ENCODE measurements around the gene ITIH5. TPM values are rescaled to one million over a fixed set of nuclear protein-coding genes. Genes with fewer than 3 reads are reported as not detected.

The ITIH5 gene
- total and polyA plus RNA-seq, 2 of the 8 experiments (the other 6 are each of a cell fraction or from before 2014, with no cell fraction given), result 5.8 to 7.6 TPM

DNA sequence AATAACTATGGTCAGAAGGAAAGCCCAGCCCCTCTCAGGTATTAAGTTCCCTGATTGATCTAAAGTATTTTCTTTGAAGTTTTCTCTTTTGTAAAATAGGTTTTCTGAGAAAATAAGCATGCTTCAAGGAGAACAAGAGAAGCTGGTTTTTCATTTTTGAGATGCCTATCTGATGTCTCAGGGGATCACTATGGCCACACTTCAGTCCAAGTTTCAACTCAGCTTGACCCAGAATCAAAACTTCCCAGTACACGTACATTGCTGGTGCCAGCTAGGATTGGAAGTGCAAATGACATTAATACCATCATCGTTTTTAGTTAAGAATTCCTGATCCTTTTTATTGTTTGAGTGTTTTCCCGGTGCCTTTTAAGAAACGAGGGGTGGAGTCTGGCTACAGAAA is 7.2 kb downstream of the ITIH5 start:
- H2BK5ac ChIP-seq (ENCODE audit: low read depth, low read length), result no peak overlapping the region
- no peaks in the 10 kb centered on the region for H4K20me1 ChIP-seq (replicated peaks in 1 of 2; ENCODE audit: control insufficient read depth in 1 of 2, insufficient read depth in 2 of 2, low read length in 2 of 2)
- no peak overlapping the region for H3K4me2 ChIP-seq (ENCODE audit: insufficient read depth in 1 of 2, low read depth in 2 of 2, low read length in 2 of 2)
- H2BK12ac ChIP-seq (ENCODE audit: low read depth, low read length), result no peak overlapping the region
- no peak overlapping the region for H3K56ac ChIP-seq (replicated peaks; ENCODE audit: insufficient read length, low read depth, low read length)
- CTCF ChIA-PET (ENCODE audit: partially characterized antibody), result interaction anchor here (1.1 to 1.5 kb wide), 3 partner anchors 28 to 129 kb away, joined by 3 to 6 read pairs (median 3); no protein-coding TSS in a partner anchor
- H3K79me1 ChIP-seq (ENCODE audit: low read depth, low read length), result no peaks in the 10 kb centered on the region
- 83% methylated on average over 4 of the region's 4 CpGs; no CpG with 5 or more reads in 1 of the 2 experiments for WGBS, 2 experiments (ENCODE audit: extremely low coverage in 1 of 2, insufficient coverage in 1 of 2, insufficient read length in 1 of 2, insufficient replicate concordance in 2 of 2, low coverage in 1 of 2, low lambda C conversion rate in 2 of 2, missing lambda C conversion rate in 1 of 2)
- no peaks in the 10 kb centered on the region for H3K79me2 ChIP-seq (ENCODE audit: control insufficient read depth in 1 of 2, insufficient read depth in 2 of 2, low read length in 2 of 2)
- H3K4me3 ChIP-seq (ENCODE audit: extremely low read depth in 1 of 4, insufficient read depth in 2 of 4, low read depth in 3 of 4, low read length in 4 of 4), result no peak overlapping the region
- H3K4ac ChIP-seq (replicated peaks; ENCODE audit: insufficient read length, low read depth, low read length), result no peak overlapping the region
- FAIRE-seq, result no peak
- no peak overlapping the region for H3K27ac ChIP-seq (ENCODE audit: low read depth, low read length)
- no peak overlapping the region for H2AK5ac ChIP-seq (ENCODE audit: low read depth, low read length)
- H4K5ac ChIP-seq (ENCODE audit: insufficient read length, low read depth, low read length), result no peak overlapping the region
- H3K4me1 ChIP-seq (replicated peaks in 1 of 4; ENCODE audit: control insufficient read depth in 3 of 4, insufficient read depth in 4 of 4, low read length in 3 of 4), result no peaks in the 10 kb centered on the region
- no peak overlapping the region for H2BK20ac ChIP-seq (ENCODE audit: low read length)
- POLR2A ChIA-PET (ENCODE audit: partially characterized antibody), result interaction anchor here (0.5 kb wide), 1 partner anchor 32 kb away, joined by 3 read pairs; no protein-coding TSS in a partner anchor
- no peak overlapping the region for H3K9ac ChIP-seq (replicated peaks in 1 of 4; ENCODE audit: extremely low read depth in 1 of 4, low read depth in 3 of 4, low read length in 3 of 4)
- no peaks in the 10 kb centered on the region; a peak in 1 of 4 replicates for H3K9me3 ChIP-seq (ENCODE audit: insufficient read depth in 2 of 2, low read depth in 1 of 2, low read length in 1 of 2)
- DNase-seq (ENCODE audit: low read depth in 1 of 2, low spot score in 2 of 2), result no peak
- no peaks in the 10 kb centered on the region for H3K23me2 ChIP-seq (ENCODE audit: low read depth, low read length)
- H3K23ac ChIP-seq (ENCODE audit: insufficient read length), result no peak overlapping the region
- no peaks in the 10 kb centered on the region for H3K36me3 ChIP-seq (ENCODE audit: control insufficient read depth in 2 of 4, insufficient read depth in 4 of 4, low read length in 3 of 4)
- H3K27me3 ChIP-seq (replicated peaks in 1 of 4; ENCODE audit: control insufficient read depth in 3 of 4, extremely low read depth in 1 of 4, insufficient read depth in 3 of 4, low read length in 3 of 4), result no peaks in the 10 kb centered on the region
- no peak overlapping the region for H2AFZ ChIP-seq (ENCODE audit: low read length)
- no peak overlapping the region for H2BK120ac ChIP-seq (replicated peaks; ENCODE audit: low read depth, low read length)
- no peak overlapping the region for H4K8ac ChIP-seq (ENCODE audit: extremely low read depth, insufficient read depth, low read length)
- no peak overlapping the region for H2BK15ac ChIP-seq (ENCODE audit: low read length)
- no peak overlapping the region for H4K91ac ChIP-seq (replicated peaks; ENCODE audit: insufficient read length, low read length)
- no peak overlapping the region for H3K14ac ChIP-seq (ENCODE audit: insufficient read length)
- H3K18ac ChIP-seq (ENCODE audit: extremely low read depth, low read length), result no peak overlapping the region
- TF ChIP-seq EGR1 (IDR thresholded peaks at IDR 0.05; ENCODE audit: borderline replicate concordance, low read depth, low read length), result no peak
- TF ChIP-seq HDAC6 (IDR thresholded peaks at IDR 0.05; ENCODE audit: low read depth, low read length), result no peak
- no peak for TF ChIP-seq HDAC2 (IDR thresholded peaks at IDR 0.05; ENCODE audit: borderline replicate concordance in 1 of 2, low read depth in 2 of 2, low read length in 2 of 2)

Measured in H1 (cell line).